ENCODE data around the gene ETHE1.

Gene ETHE1

GRCh38 chr19:43562698-43563241 lies 35.8 kb upstream of the ETHE1 start:
- no peak overlapping the region for H3K56ac ChIP-seq (ENCODE audit: low read length)
- H3K4me2 ChIP-seq (ENCODE audit: low read length) = no peak overlapping the region
- no peak overlapping the region for H3K9ac ChIP-seq (ENCODE audit: low read length)
- no peak overlapping the region for H2BK120ac ChIP-seq (ENCODE audit: low read depth, low read length)
- H3K27me3 ChIP-seq (ENCODE audit: insufficient read depth, low read length, poor library complexity) = no peaks in the 10 kb centered on the region
- no peak overlapping the region for H2BK15ac ChIP-seq (replicated peaks; ENCODE audit: low read depth)
- H4K8ac ChIP-seq (ENCODE audit: low read depth, low read length) = no peak overlapping the region
- H3K79me2 ChIP-seq (ENCODE audit: control insufficient read depth, insufficient read depth, low read length) = no peaks in the 10 kb centered on the region
- H3K4ac ChIP-seq (ENCODE audit: low read depth, low read length) = no peak overlapping the region
- H4K5ac ChIP-seq (ENCODE audit: low read length) = no peak overlapping the region
- peaks cover 1% of the 10 kb centered on the region for H3K36me3 ChIP-seq (ENCODE audit: control insufficient read depth, insufficient read depth, low read length)
- no peaks in the 10 kb centered on the region for H3K4me1 ChIP-seq (ENCODE audit: control insufficient read depth, low read depth, low read length)
- H3K23ac ChIP-seq (ENCODE audit: low read length) = no peak overlapping the region
- DNase-seq = no peak
- no peak overlapping the region for H3K18ac ChIP-seq (ENCODE audit: low read length)
- no peak overlapping the region for H3K27ac ChIP-seq (ENCODE audit: low read depth, low read length)
- no peaks in the 10 kb centered on the region for H3K79me1 ChIP-seq (ENCODE audit: low read length)
- H2BK5ac ChIP-seq (ENCODE audit: low read length) = no peak overlapping the region
- no CpG with 5 or more reads among the region's 14 CpGs for WGBS (ENCODE audit: extremely low coverage, insufficient coverage, low lambda C conversion rate)
- H2AK5ac ChIP-seq (ENCODE audit: low read length) = no peak overlapping the region
- no peak overlapping the region for H3K4me3 ChIP-seq (ENCODE audit: low read length)

GRCh38 chr19:43562226-43562697 lies 35.3 kb upstream of the ETHE1 start:
- WGBS (ENCODE audit: extremely low coverage, insufficient coverage, low lambda C conversion rate) = no CpG with 5 or more reads among the region's 6 CpGs
- Histone ChIP-seq H3K4me3 (ENCODE audit: low read length) (no peak overlapping the region), H3K23ac (ENCODE audit: low read length) (no peak overlapping the region), H3K27ac (ENCODE audit: low read depth, low read length) (no peak overlapping the region), H3K79me1 (ENCODE audit: low read length) (no peaks in the 10 kb centered on the region), H3K4ac (ENCODE audit: low read depth, low read length) (no peak overlapping the region), H2BK15ac (replicated peaks; ENCODE audit: low read depth) (no peak overlapping the region), H3K36me3 (ENCODE audit: control insufficient read depth, insufficient read depth, low read length) (peaks cover 1% of the 10 kb centered on the region), H3K9ac (ENCODE audit: low read length) (no peak overlapping the region), H4K8ac (ENCODE audit: low read depth, low read length) (no peak overlapping the region), H3K4me1 (ENCODE audit: control insufficient read depth, low read depth, low read length) (no peaks in the 10 kb centered on the region), H2BK5ac (ENCODE audit: low read length) (no peak overlapping the region), H3K4me2 (ENCODE audit: low read length) (no peak overlapping the region), H4K5ac (ENCODE audit: low read length) (no peak overlapping the region), H3K79me2 (ENCODE audit: control insufficient read depth, insufficient read depth, low read length) (no peaks in the 10 kb centered on the region), H3K56ac (ENCODE audit: low read length) (no peak overlapping the region), H2BK120ac (ENCODE audit: low read depth, low read length) (no peak overlapping the region), H3K27me3 (ENCODE audit: insufficient read depth, low read length, poor library complexity) (no peaks in the 10 kb centered on the region), H2AK5ac (ENCODE audit: low read length) (no peak overlapping the region), H3K18ac (ENCODE audit: low read length) (no peak overlapping the region)
- no peak for DNase-seq

DNA sequence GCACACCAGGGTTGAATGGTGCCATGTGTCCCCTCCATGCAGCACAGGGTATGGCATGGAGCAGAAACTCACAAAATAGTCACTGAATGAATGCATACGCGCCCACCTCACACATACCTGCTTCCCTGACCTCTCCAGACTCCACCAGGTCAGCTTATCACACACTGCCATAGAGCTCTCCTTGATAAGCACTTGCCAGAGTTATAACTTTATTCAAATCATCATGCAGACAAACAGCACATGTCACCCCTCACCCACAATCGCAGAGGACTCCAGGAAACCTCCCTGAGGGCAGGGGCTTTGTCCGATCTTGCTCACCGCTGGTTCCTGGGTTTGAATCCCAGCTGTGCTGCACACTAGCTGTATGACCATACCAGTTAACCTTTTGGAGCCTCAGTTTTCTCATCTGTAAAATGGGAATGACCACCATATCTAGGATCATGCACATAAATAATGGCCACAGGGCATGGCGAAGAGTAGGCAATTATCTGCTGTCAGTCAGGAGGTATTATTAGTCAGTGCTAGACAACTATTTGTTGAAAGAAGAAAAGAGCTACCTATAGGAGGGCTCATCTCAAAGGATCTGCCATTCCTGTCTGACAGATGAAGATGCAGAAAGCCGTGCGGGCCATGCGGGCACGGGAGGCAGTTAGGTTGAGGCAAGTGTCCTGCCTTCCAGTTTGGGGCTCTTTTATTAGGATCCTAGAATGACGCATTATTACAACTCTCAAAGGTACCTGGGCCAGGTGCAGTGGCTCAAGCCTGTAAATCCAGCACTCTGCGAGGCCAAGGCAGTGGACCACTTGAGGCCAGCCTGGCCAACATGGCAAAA lies 34.4 kb upstream of the ETHE1 start:
- Histone ChIP-seq H3K4me3 (ENCODE audit: low read length) (no peak overlapping the region), H3K56ac (ENCODE audit: low read length) (no peak overlapping the region), H3K4me2 (ENCODE audit: low read length) (no peak overlapping the region), H3K18ac (ENCODE audit: low read length) (no peak overlapping the region), H3K9ac (ENCODE audit: low read length) (no peak overlapping the region), H3K27ac (ENCODE audit: low read depth, low read length) (no peak overlapping the region), H3K27me3 (ENCODE audit: insufficient read depth, low read length, poor library complexity) (no peaks in the 10 kb centered on the region), H2BK5ac (ENCODE audit: low read length) (no peak overlapping the region), H3K79me1 (ENCODE audit: low read length) (no peaks in the 10 kb centered on the region), H3K23ac (ENCODE audit: low read length) (no peak overlapping the region), H3K36me3 (ENCODE audit: control insufficient read depth, insufficient read depth, low read length) (peaks cover 1% of the 10 kb centered on the region), H2BK15ac (replicated peaks; ENCODE audit: low read depth) (no peak overlapping the region), H2BK120ac (ENCODE audit: low read depth, low read length) (no peak overlapping the region), H3K4me1 (ENCODE audit: control insufficient read depth, low read depth, low read length) (no peaks in the 10 kb centered on the region), H4K5ac (ENCODE audit: low read length) (no peak overlapping the region), H4K8ac (ENCODE audit: low read depth, low read length) (no peak overlapping the region), H3K79me2 (ENCODE audit: control insufficient read depth, insufficient read depth, low read length) (no peaks in the 10 kb centered on the region), H2AK5ac (ENCODE audit: low read length) (no peak overlapping the region), H3K4ac (ENCODE audit: low read depth, low read length) (no peak overlapping the region)
- WGBS (ENCODE audit: extremely low coverage, insufficient coverage, low lambda C conversion rate) = no CpG with 5 or more reads among the region's 12 CpGs
- DNase-seq = no peak

GRCh38 chr19:43560687-43561086 lies 33.7 kb upstream of the ETHE1 start:
- Histone ChIP-seq H3K79me1 (ENCODE audit: low read length) (no peaks in the 10 kb centered on the region), H3K4me1 (ENCODE audit: control insufficient read depth, low read depth, low read length) (no peaks in the 10 kb centered on the region), H3K4ac (ENCODE audit: low read depth, low read length) (no peak overlapping the region), H3K4me2 (ENCODE audit: low read length) (no peak overlapping the region), H2BK5ac (ENCODE audit: low read length) (no peak overlapping the region), H2BK15ac (replicated peaks; ENCODE audit: low read depth) (no peak overlapping the region), H3K79me2 (ENCODE audit: control insufficient read depth, insufficient read depth, low read length) (no peaks in the 10 kb centered on the region), H3K18ac (ENCODE audit: low read length) (no peak overlapping the region), H3K9ac (ENCODE audit: low read length) (no peak overlapping the region), H3K4me3 (ENCODE audit: low read length) (no peak overlapping the region), H2AK5ac (ENCODE audit: low read length) (no peak overlapping the region), H2BK120ac (ENCODE audit: low read depth, low read length) (no peak overlapping the region), H3K56ac (ENCODE audit: low read length) (no peak overlapping the region), H3K27me3 (ENCODE audit: insufficient read depth, low read length, poor library complexity) (no peaks in the 10 kb centered on the region), H3K27ac (ENCODE audit: low read depth, low read length) (no peak overlapping the region), H3K36me3 (ENCODE audit: control insufficient read depth, insufficient read depth, low read length) (peaks cover 1% of the 10 kb centered on the region), H4K5ac (ENCODE audit: low read length) (no peak overlapping the region), H4K8ac (ENCODE audit: low read depth, low read length) (no peak overlapping the region), H3K23ac (ENCODE audit: low read length) (no peak overlapping the region)
- DNase-seq = peak; percentile 40
- no CpG with 5 or more reads among the region's 6 CpGs for WGBS (ENCODE audit: extremely low coverage, insufficient coverage, low lambda C conversion rate)

- Histone ChIP-seq H3K4me1 (ENCODE audit: control insufficient read depth, low read depth, low read length) (no peaks in the 10 kb centered on the region), H2BK15ac (replicated peaks; ENCODE audit: low read depth) (no peak overlapping the region), H2BK5ac (ENCODE audit: low read length) (no peak overlapping the region), H3K56ac (ENCODE audit: low read length) (no peak overlapping the region), H3K79me1 (ENCODE audit: low read length) (no peaks in the 10 kb centered on the region), H3K4me2 (ENCODE audit: low read length) (no peak overlapping the region), H3K4ac (ENCODE audit: low read depth, low read length) (no peak overlapping the region), H3K18ac (ENCODE audit: low read length) (no peak overlapping the region), H3K9ac (ENCODE audit: low read length) (no peak overlapping the region), H3K79me2 (ENCODE audit: control insufficient read depth, insufficient read depth, low read length) (no peaks in the 10 kb centered on the region), H4K8ac (ENCODE audit: low read depth, low read length) (no peak overlapping the region), H3K4me3 (ENCODE audit: low read length) (no peak overlapping the region), H3K23ac (ENCODE audit: low read length) (no peak overlapping the region), H3K27me3 (ENCODE audit: insufficient read depth, low read length, poor library complexity) (no peaks in the 10 kb centered on the region), H2BK120ac (ENCODE audit: low read depth, low read length) (no peak overlapping the region), H4K5ac (ENCODE audit: low read length) (no peak overlapping the region), H3K36me3 (ENCODE audit: control insufficient read depth, insufficient read depth, low read length) (peaks cover 6% of the 10 kb centered on the region), H2AK5ac (ENCODE audit: low read length) (no peak overlapping the region), H3K27ac (ENCODE audit: low read depth, low read length) (no peak overlapping the region)
- WGBS (ENCODE audit: extremely low coverage, insufficient coverage, low lambda C conversion rate) = no CpG with 5 or more reads among the region's 8 CpGs
- DNase-seq = peak; percentile 85
These were observed 28.3 kb upstream of the ETHE1 start for GRCh38 chr19:43555185-43555770.
